Measurements from ENCODE around the gene ADARB1.

Gene ADARB1

GRCh38 chr21:45040157-45040711, 34.1 kb upstream of the ADARB1 start:
- DNase-seq, result no peak

- no peak for DNase-seq
Observed at GRCh38 chr21:45040739-45041138, 33.6 kb upstream of the ADARB1 start.

- no peak for DNase-seq
Observed at GRCh38 chr21:45041351-45041805, 33.0 kb upstream of the ADARB1 start.

GRCh38 chr21:45041984-45042663, 32.3 kb upstream of the ADARB1 start:
- no peak for DNase-seq

- DNase-seq, result no peak
Observed at GRCh38 chr21:45042664-45043161, 31.7 kb upstream of the ADARB1 start.

GRCh38 chr21:45043541-45044020, 30.8 kb upstream of the ADARB1 start:
- DNase-seq, result no peak

GRCh38 chr21:45045481-45045880, 28.9 kb upstream of the ADARB1 start:
- no peak for DNase-seq

- DNase-seq, result no peak
Observed at GRCh38 chr21:45047257-45047656, 27.1 kb upstream of the ADARB1 start.

GRCh38 chr21:45048026-45048698, 26.2 kb upstream of the ADARB1 start:
- DNase-seq, result no peak

GRCh38 chr21:45048968-45049367, 25.4 kb upstream of the ADARB1 start:
- no peak for DNase-seq

GRCh38 chr21:45049714-45050344, 24.6 kb upstream of the ADARB1 start:
- no peak for DNase-seq

GRCh38 chr21:45050345-45050796, 24.0 kb upstream of the ADARB1 start:
- DNase-seq, result no peak

- DNase-seq, result no peak
Observed at GRCh38 chr21:45050797-45051489, 23.4 kb upstream of the ADARB1 start.

- DNase-seq, result no peak
Observed at GRCh38 chr21:45051580-45052434, 22.6 kb upstream of the ADARB1 start.

GRCh38 chr21:45052960-45053359, 21.4 kb upstream of the ADARB1 start:
- DNase-seq, result no peak

- DNase-seq, result no peak
Observed at GRCh38 chr21:45053561-45054226, 20.7 kb upstream of the ADARB1 start.

GRCh38 chr21:45054227-45054926, 20.0 kb upstream of the ADARB1 start:
- DNase-seq, result no peak

GRCh38 chr21:45054927-45055612, 19.3 kb upstream of the ADARB1 start:
- DNase-seq, result no peak

- DNase-seq, result no peak
Observed at GRCh38 chr21:45055861-45056260, 18.5 kb upstream of the ADARB1 start.

Data from stimulated activated naive CD4-positive, alpha-beta T cell treated with Interleukin-2 at 50 U/mL for 16 hours (primary cell).